ENCODE measurements around the gene ZNF45.

- no peak for TF ChIP-seq CTCF (IDR thresholded peaks at IDR 0.05 in 4 of 5, conservative IDR thresholded peaks at IDR 0.05 in 1 of 5)
- no peak for TF ChIP-seq POLR2A (IDR thresholded peaks at IDR 0.05)
Measured at GRCh38 chr19:43905897-43906296, 29.2 kb downstream of the ZNF45 start.
